GM19328 (cell line): ENCODE measurements around the gene SRRM2.

Experiments used
- ATAC-seq: cut with Tn5 transposase; IDR thresholded peaks from one replicate; pipeline ENCODE4 v1.9.1; 2021; ENCODE audit warnings: mild to moderate bottlenecking, moderate library complexity; ENCODE audit not compliant: unreplicated experiment

Gene SRRM2

GRCh38 chr16:2787961-2788360, 35.5 kb downstream of the SRRM2 start:
- no peak for ATAC-seq

- ATAC-seq = no peak
Measured at GRCh38 chr16:2790631-2791030, 38.2 kb downstream of the SRRM2 start.

GRCh38 chr16:2791174-2791573, 38.7 kb downstream of the SRRM2 start:
- no peak for ATAC-seq

GRCh38 chr16:2792940-2793339, 40.5 kb downstream of the SRRM2 start:
- ATAC-seq = no peak

GRCh38 chr16:2795395-2796143, 43.1 kb downstream of the SRRM2 start:
- no peak for ATAC-seq

- no peak for ATAC-seq
Measured at GRCh38 chr16:2798723-2799204, 46.3 kb downstream of the SRRM2 start.

GRCh38 chr16:2799205-2799858, 46.9 kb downstream of the SRRM2 start:
- ATAC-seq = no peak

GRCh38 chr16:2799859-2800226, 47.4 kb downstream of the SRRM2 start:
- no peak for ATAC-seq

GRCh38 chr16:2803545-2804195, 51.2 kb downstream of the SRRM2 start:
- ATAC-seq = no peak

GRCh38 chr16:2804728-2805127, 52.3 kb downstream of the SRRM2 start:
- ATAC-seq = no peak

GRCh38 chr16:2806286-2806685, 53.8 kb downstream of the SRRM2 start:
- ATAC-seq = no peak

- no peak for ATAC-seq
Measured at GRCh38 chr16:2808181-2808580, 55.7 kb downstream of the SRRM2 start.

GRCh38 chr16:2809149-2809760, 56.8 kb downstream of the SRRM2 start:
- no peak for ATAC-seq

GRCh38 chr16:2810651-2811050, 58.2 kb downstream of the SRRM2 start:
- ATAC-seq = no peak

GRCh38 chr16:2811703-2812471, 59.4 kb downstream of the SRRM2 start:
- no peak for ATAC-seq

- no peak for ATAC-seq
Measured at GRCh38 chr16:2813771-2814221, 61.4 kb downstream of the SRRM2 start.

- no peak for ATAC-seq
Measured at GRCh38 chr16:2814551-2815298, 62.3 kb downstream of the SRRM2 start.

GRCh38 chr16:2815299-2815771, 62.9 kb downstream of the SRRM2 start:
- no peak for ATAC-seq

GRCh38 chr16:2816751-2817339, 64.4 kb downstream of the SRRM2 start, which contains the start of gene PRSS21:
TSS of gene PRSS21 (plus strand) at chr16:2817237. CDS start at chr16:2817269, 32 bp downstream.
- ATAC-seq = no peak
